ENCODE results near the gene DHRS11.

DHRS11 gene

DNA sequence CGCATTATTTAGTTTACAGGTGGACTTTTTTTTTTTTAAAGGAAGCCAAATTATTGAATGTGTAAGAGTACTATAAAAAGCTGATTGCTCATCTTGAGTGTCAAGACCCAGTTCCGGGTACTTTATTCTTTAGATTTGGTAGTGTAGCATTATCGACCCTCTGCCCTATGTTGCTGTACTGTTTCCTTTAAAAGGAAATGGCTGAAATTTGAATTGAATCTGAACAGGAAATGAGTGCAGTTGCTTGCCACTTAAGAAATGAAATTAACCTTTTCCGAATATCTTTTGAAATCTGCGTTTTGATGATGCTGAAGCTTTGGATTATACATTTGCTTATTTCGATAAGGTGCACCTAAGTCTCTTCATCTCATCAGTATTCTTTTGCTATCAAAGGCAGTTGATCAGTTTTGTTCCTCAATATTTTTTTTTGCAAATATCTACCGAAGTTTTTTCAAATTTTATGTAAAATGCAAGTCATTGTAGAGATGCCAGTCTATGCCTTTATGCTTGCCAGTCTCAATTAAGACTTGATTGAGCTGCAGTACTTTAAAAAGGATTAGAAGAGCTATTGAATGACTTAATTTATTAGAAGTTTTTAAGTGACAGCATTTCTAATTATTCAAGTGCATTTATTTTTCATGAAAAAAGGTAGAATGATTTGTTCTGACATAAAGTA lies 45.1 kb upstream of the DHRS11 start:
- peak overlapping the region; percentile 71 for H3K4me3 ChIP-seq (ENCODE audit: low read length)
- TF ChIP-seq, protein P1, sequence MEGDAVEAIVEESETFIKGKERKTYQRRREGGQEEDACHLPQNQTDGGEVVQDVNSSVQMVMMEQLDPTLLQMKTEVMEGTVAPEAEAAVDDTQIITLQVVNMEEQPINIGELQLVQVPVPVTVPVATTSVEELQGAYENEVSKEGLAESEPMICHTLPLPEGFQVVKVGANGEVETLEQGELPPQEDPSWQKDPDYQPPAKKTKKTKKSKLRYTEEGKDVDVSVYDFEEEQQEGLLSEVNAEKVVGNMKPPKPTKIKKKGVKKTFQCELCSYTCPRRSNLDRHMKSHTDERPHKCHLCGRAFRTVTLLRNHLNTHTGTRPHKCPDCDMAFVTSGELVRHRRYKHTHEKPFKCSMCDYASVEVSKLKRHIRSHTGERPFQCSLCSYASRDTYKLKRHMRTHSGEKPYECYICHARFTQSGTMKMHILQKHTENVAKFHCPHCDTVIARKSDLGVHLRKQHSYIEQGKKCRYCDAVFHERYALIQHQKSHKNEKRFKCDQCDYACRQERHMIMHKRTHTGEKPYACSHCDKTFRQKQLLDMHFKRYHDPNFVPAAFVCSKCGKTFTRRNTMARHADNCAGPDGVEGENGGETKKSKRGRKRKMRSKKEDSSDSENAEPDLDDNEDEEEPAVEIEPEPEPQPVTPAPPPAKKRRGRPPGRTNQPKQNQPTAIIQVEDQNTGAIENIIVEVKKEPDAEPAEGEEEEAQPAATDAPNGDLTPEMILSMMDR (conservative IDR thresholded peaks at IDR 0.05; ENCODE audit: low read length) = no peak
- DNase-seq (ENCODE audit: low read depth) = no peak

DNA sequence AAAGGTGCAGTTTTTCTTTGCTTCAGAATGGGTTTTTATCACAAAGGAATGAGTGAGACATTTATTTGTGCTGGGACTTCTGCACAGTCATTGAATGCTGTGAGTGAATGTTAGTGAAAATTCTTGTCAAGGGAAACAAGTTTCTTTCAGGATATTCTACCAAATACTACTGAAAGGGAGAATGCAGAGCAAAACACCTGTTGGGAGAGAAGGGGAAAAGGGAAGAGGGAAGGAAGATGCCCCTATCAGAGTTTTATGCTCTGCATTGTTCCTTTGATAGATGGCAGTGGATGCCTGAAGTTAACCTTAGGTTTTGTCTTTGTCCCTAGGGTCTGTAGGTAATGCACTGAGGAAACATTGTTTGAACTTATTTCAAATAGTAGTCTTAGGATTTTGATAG lies 43.9 kb upstream of the DHRS11 start:
- TF ChIP-seq, protein P1 (conservative IDR thresholded peaks at IDR 0.05; ENCODE audit: low read length) = no peak
- no peak for DNase-seq (ENCODE audit: low read depth)
- peak overlapping the region; percentile 71 for H3K4me3 ChIP-seq (ENCODE audit: low read length)

DNA sequence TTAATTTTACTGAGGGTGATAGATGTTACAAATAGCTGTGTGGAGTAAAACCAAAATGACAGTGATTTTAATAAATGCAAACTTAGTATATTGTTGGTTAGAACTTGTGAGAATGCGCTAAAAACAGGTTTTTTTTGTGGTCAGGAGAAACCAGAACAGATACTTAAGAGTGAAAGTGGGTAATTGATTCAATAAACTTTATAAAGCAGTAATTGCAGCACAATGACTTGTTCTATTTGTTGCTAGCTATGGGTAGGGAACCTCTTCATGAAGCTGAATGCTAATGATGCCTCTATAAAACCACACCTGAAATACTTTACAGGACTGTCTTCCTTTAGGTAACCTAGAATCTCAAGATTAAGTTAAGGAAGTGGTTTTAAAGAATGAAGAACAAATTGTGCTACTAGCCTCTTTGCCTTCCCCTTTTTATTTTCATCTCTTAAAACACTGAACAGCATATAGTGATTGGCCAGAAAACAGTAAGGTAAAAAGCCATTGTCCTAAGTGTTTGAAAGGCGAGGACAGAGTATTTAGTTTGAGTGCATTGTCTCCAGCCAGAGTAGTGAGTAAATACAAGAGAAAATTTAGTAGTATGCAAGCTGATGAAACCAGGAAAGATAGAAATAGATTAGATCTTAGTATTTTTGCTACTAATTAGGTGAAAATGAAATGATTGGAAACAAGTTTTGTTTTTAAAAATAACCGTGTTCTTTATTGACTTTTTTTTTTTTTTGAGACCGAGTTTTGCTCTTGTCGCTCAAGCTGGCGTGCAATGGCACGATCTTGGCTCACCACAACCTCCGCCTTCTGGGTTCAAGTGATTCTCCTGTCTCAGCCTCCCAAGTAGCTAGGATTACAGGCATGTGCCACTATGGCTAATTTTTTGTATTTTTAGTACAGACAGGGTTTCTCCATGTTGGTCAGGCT lies 40.9 kb upstream of the DHRS11 start:
- TF ChIP-seq, protein P1 (conservative IDR thresholded peaks at IDR 0.05; ENCODE audit: low read length) = no peak
- no peak overlapping the region for H3K4me3 ChIP-seq (ENCODE audit: low read length)
- DNase-seq (ENCODE audit: low read depth) = no peak

DNA sequence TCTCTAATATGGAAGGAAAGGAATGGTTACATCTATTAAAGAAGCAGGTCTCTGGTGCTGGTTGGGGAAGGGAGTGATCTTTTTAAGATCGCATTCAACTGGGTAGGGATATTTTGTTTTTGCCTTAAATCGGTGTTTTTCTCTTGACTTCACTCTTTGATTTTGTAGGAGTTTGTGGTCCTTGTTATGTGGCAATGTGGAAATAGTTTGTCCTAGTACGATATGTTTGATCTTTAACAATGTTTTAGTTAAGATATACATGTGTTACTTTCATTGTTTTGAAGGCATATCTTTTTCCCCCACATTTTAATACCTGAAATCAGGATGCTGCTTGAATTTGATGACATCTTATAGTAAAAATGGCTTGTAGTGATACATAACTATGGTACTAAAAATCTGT lies 38.2 kb upstream of the DHRS11 start:
- TF ChIP-seq, protein P1 (conservative IDR thresholded peaks at IDR 0.05; ENCODE audit: low read length) = no peak
- no peak for DNase-seq (ENCODE audit: low read depth)
- no peak overlapping the region for H3K4me3 ChIP-seq (ENCODE audit: low read length)

DNA sequence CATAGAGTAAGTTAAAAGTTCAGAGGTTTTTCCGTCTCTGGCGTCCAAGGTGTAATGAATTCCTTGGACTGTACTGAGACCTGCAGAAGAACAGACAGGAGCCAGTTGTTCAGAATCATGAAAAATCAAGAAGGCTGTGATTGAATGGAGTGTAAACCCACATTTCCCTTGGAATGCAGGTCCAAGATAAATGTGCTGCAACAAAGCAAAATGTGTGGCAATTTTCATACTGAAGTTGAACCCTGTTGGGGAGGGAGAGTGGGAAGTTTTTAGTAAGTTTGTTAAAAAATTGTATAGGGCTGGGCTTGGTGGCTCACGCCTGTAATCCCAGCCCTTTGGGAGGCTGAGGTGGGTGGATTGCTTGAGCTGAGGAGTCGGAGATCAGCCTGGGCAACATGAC lies 25.6 kb upstream of the DHRS11 start:
- TF ChIP-seq, protein P1 (conservative IDR thresholded peaks at IDR 0.05; ENCODE audit: low read length) = no peak

DNA sequence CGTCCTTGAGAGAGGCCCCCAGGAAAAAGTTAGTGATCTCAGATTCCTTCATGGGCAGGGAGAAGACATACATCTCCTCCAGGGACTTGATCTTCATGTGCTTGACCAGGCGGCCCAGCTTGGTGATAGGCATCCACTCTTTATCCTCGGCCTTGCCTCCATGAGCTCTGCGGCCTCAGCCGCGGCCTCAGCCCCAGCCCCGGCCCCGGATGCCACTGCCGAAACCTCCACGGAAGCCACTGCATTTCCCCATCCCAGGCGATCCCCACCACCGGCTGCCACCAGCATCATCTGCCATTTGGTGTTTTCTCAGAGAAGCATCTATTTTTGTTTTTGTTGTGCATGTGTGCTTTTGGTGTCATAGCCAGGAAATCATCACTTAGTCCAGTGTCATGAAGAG lies 16.7 kb upstream of the DHRS11 start:
- TF ChIP-seq, protein P1 (conservative IDR thresholded peaks at IDR 0.05; ENCODE audit: low read length) = no peak
- DNase-seq (ENCODE audit: low read depth) = no peak
- no peak overlapping the region for H3K4me3 ChIP-seq (ENCODE audit: low read length)

More for the DNA sequence above, 25.6 kb upstream of the DHRS11 start:
- no peak overlapping the region for H3K4me3 ChIP-seq (ENCODE audit: low read length)
- DNase-seq (ENCODE audit: low read depth) = peak; percentile 16
